Measurements from ENCODE around the gene SAP30BP. TPM values are rescaled to one million over a fixed set of nuclear protein-coding genes. Genes with fewer than 3 reads are reported as not detected.

SAP30BP gene
- total RNA-seq, 1 experiment from 2014 or later, result 149 TPM

GRCh38 chr17:75643643-75644017 lies 23.5 kb upstream of the SAP30BP start:
- no peak for TF ChIP-seq MAX (IDR thresholded peaks at IDR 0.05)
- no peak for TF ChIP-seq CBX3 (IDR thresholded peaks at IDR 0.05; ENCODE audit: low read depth)
- TF ChIP-seq CEBPB (IDR thresholded peaks at IDR 0.05; ENCODE audit: low read depth), result no peak
- no peak for TF ChIP-seq ELF1 (IDR thresholded peaks at IDR 0.05; ENCODE audit: borderline replicate concordance, low read depth)
- TF ChIP-seq REST (IDR thresholded peaks at IDR 0.05; ENCODE audit: low read depth), result no peak
- TF ChIP-seq EGR1 (IDR thresholded peaks at IDR 0.05; ENCODE audit: low read depth), result no peak
- no peak for TF ChIP-seq SP1 (IDR thresholded peaks at IDR 0.05; ENCODE audit: low read depth)
- no peak for TF ChIP-seq EZH2phosphoT487 (IDR thresholded peaks at IDR 0.05; ENCODE audit: borderline replicate concordance)
- TF ChIP-seq TCF7L2 (IDR thresholded peaks at IDR 0.05; ENCODE audit: borderline replicate concordance, extremely low read depth, insufficient read depth, insufficient read length), result no peak
- no TSS peak for BruUV-seq (replicated peaks)
- no peak overlapping the region for H2AFZ ChIP-seq (ENCODE audit: low read depth, low read length, poor library complexity, severe bottlenecking)
- ChIA-PET POLR2A (no interaction called here), RAD21 (ENCODE audit: low non-redundant PET in 1 of 2, low total read pairs in 2 of 2, uncharacterized antibody in 2 of 2, unreplicated experiment in 2 of 2) (no interaction called here), CTCF (interaction anchor here (3.0 to 3.6 kb wide), 4 partner anchors 10 to 42 kb away, joined by 18 to 80 read pairs (median 24); partner anchors contain the start of gene SMIM5)
- no peak for DNase-seq (ENCODE audit: low read depth, low spot score)
- H3K4me3 ChIP-seq (replicated peaks in 1 of 2; ENCODE audit: low read depth in 1 of 2, low read length in 2 of 2), result no peak overlapping the region
- peaks cover 45 to 80% of the 10 kb centered on the region in 2 experiments for H3K4me1 ChIP-seq (ENCODE audit: control insufficient read depth in 1 of 2, insufficient read depth in 2 of 2, low read length in 2 of 2)
- 0 out of 4 replicates have a peak, but pooled peaks cover 0 to 2% of the 10 kb centered on the region in 2 experiments for H3K36me3 ChIP-seq (ENCODE audit: control insufficient read depth in 1 of 2, insufficient read depth in 2 of 2, low read length in 2 of 2)
- no peaks in the 10 kb centered on the region for H3K9me3 ChIP-seq (ENCODE audit: control insufficient read depth in 1 of 2, insufficient read depth in 1 of 2, low read depth in 1 of 2, low read length in 2 of 2)
- no peaks in the 10 kb centered on the region for H4K20me1 ChIP-seq (ENCODE audit: insufficient read depth)
- ATAC-seq, result no peak
- H3K9ac ChIP-seq (ENCODE audit: low read length), result peak overlapping the region; percentile 17; the same call in 1 of the 2 replicates
- H3K27me3 ChIP-seq (ENCODE audit: insufficient read depth, low read length), result no peaks in the 10 kb centered on the region
- intact Hi-C loops (cut with micrococcal nuclease), result no loop called here
- H3K27ac ChIP-seq (ENCODE audit: low read depth, low read length), result no peak overlapping the region
- H3K9me2 ChIP-seq (ENCODE audit: insufficient read depth), result no peaks in the 10 kb centered on the region
- no peaks in the 10 kb centered on the region for H3K79me2 ChIP-seq (ENCODE audit: insufficient read depth, low read length)
- no peak overlapping the region for H3K4me2 ChIP-seq (ENCODE audit: low read length)
